Right lobe of liver (tissue), 6 donors: ENCODE measurements around the gene SCAMP3. TPM values are rescaled to one million over a fixed set of nuclear protein-coding genes. Genes with fewer than 3 reads are reported as not detected.
A peak's percentile ranks its signal among the peaks of the same experiment; 100 is the strongest.

Experiments
- ATAC-seq, 4 donors: fragments of 200-7000 bp; cut with Tn5 transposase; one replicate each; pipeline ENCODE4 v1.9.1; 2020; ENCODE audit warnings: mild to moderate bottlenecking in 4 of 4, moderate library complexity in 4 of 4
- DNase-seq, 3 donors: peaks; one replicate each; pipeline ENCODE4 v3.0.0-alpha.2; 2020
- H3K27ac ChIP-seq, 3 donors: fragments of 200-600 bp; one replicate each; pipeline ENCODE4 v1.8.0; 2022
- H3K27me3 ChIP-seq, 2 donors: fragments of 200-600 bp; one replicate each; pipeline ENCODE4 v1.8.0; 2022
- H3K36me3 ChIP-seq, 4 donors: fragments of 200-600 bp; sonication (generic) in 1 of 4; one replicate each; pipeline versions ENCODE4 v1.5.1 to v1.8.0; 2017 to 2022; ENCODE audit warnings: control low read depth in 1 of 4
- H3K4me1 ChIP-seq, 4 donors: fragments of 200-600 bp; sonication (generic) in 1 of 4; one replicate each; pipeline versions ENCODE4 v1.5.1 to v1.8.0; 2017 to 2022; ENCODE audit warnings: control low read depth in 1 of 4
- H3K4me3 ChIP-seq, 3 donors: fragments of 200-600 bp; one replicate each; pipeline ENCODE4 v1.8.0; 2022
- H3K9me3 ChIP-seq, 4 donors: fragments of 200-600 bp; sonication (generic) in 1 of 4; one replicate each; pipeline versions ENCODE4 v1.5.1 to v1.8.0; 2017 to 2022; ENCODE audit warnings: control low read depth in 1 of 4
- POLR2A ChIP-seq: fragments of 450-650 bp; IDR thresholded peaks from one replicate; pipeline ENCODE4 v1.6.1; 2017; ENCODE audit warnings: antibody characterized with exemption, mild to moderate bottlenecking
- WGBS: methylation state at CpG from one replicate; pipeline ENCODE4 v1.1.6; 2018; ENCODE audit warnings: low coverage, low lambda C conversion rate; ENCODE audit not compliant: insufficient coverage; ENCODE audit errors: missing lambda C conversion rate; 5-methylcytosine and 5-hydroxymethylcytosine counted together
- intact Hi-C, 2 donors: fragments of 100-400 bp; cut with DNase I; formaldehyde crosslinking; loops; one replicate each; pipeline versions ENCODE4 v1.11.2 to v1.14.1; 2022
- total RNA-seq, 6 experiments: library from RNA; depleted of rRNA in 2 of 6; stranded (reverse); fragments of >200 nt in 2 of 6; fragmentation: NEBNext Ultra II Directional in 3 of 6; extraction: Animal tissue kit (Norgen Biotek cat#: 25700) in 3 of 6; gene quantifications; one replicate each; pipeline versions ENCODE4 v1.1.0 to v1.2.4, GENCODE V29; 2016 to 2023
- TF ChIP-seq, protein P1 (sequence below), 4 donors: fragments of 200-600 bp in 3 of 4; fragments of 450-650 bp in 1 of 4; IDR thresholded peaks; one replicate each; pipeline versions ENCODE4 v1.5.1 to v1.8.0; 2016 to 2022; ENCODE audit warnings: antibody characterized with exemption in 4 of 4, mild to moderate bottlenecking in 2 of 4
- donor health status: DM: no; HTN: yes; CAD: no.
- donor health status: DM: no; HTN: no; CAD: no.
- donor health status: DM: no; HTN: no; CAD: no.
- donor health status: DM: no; HTN: yes; CAD: no.
- donor health status: DM: no; HTN: yes; CAD: no.

Gene SCAMP3
- total RNA-seq, 6 experiments from 2014 or later, result 27.9 to 63.4 (median 29.2) TPM

DNA sequence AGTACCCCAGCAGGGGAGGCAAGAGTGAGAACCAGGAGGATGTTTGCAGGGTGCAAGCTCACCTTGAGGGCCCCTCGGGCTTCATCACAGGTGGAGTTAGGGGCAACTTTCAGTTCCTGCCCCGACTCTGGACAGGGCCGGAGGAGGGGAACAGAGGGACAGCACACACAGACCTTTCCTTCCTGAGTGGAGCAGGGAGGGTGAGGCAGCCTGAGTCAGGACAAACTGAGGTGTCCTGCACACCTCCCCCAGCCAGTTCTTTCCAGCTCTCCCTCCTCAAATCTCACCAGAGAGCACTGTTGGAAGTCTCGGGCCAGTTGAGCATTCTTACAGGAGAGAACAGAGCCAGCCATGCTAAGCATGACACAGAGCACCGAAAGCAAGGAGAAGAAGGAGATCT, 8.4 kb downstream of the SCAMP3 start:
- TF ChIP-seq, protein P1, sequence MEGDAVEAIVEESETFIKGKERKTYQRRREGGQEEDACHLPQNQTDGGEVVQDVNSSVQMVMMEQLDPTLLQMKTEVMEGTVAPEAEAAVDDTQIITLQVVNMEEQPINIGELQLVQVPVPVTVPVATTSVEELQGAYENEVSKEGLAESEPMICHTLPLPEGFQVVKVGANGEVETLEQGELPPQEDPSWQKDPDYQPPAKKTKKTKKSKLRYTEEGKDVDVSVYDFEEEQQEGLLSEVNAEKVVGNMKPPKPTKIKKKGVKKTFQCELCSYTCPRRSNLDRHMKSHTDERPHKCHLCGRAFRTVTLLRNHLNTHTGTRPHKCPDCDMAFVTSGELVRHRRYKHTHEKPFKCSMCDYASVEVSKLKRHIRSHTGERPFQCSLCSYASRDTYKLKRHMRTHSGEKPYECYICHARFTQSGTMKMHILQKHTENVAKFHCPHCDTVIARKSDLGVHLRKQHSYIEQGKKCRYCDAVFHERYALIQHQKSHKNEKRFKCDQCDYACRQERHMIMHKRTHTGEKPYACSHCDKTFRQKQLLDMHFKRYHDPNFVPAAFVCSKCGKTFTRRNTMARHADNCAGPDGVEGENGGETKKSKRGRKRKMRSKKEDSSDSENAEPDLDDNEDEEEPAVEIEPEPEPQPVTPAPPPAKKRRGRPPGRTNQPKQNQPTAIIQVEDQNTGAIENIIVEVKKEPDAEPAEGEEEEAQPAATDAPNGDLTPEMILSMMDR (IDR thresholded peaks at IDR 0.05), result no peak
- TF ChIP-seq POLR2A, result no peak
- WGBS, result 50% methylated on average over 1 of the region's 5 CpGs
- no peak for DNase-seq
- Histone ChIP-seq H3K9me3 (no peaks in the 10 kb centered on the region), H3K36me3 (peaks cover 0 to 13% (median 0%) of the 10 kb centered on the region in 4 donors), H3K27ac (no peak overlapping the region), H3K4me1 (peaks cover 0 to 16% (median 0%) of the 10 kb centered on the region in 4 donors), H3K27me3 (no peaks in the 10 kb centered on the region), H3K4me3 (no peak overlapping the region)
- ATAC-seq, result no peak
- intact Hi-C loops, result loop anchor here in 1 of 2 donors (5.0 kb wide), 1 partner anchor 74 kb away; no protein-coding TSS in a partner anchor

DNA sequence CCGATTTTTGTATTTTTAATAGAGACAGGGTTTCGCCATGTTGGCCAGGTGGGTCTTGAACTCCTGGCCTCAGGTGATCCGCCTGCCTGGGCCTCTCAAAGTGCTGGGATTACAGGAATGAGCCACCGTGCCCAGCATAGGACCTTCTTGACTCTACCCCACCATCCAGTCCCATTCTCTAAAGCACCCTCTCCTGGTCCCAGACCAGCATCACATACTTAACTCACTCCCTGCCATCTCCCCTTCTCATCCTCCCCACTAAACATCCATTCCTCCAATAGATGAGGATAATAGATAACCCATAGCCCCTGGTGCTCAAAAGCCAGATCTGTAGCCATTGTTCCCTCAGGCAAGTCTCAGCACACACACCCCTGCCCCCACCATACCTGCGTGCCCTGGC, 9.0 kb downstream of the SCAMP3 start:
- H3K4me1 ChIP-seq, result peaks cover 0 to 16% (median 0%) of the 10 kb centered on the region in 4 donors
- intact Hi-C loops, result loop anchor here in 1 of 2 donors (5.0 kb wide), 1 partner anchor 74 kb away; no protein-coding TSS in a partner anchor
- TF ChIP-seq, protein P1 (IDR thresholded peaks at IDR 0.05), result no peak
- TF ChIP-seq POLR2A, result no peak
- H3K4me3 ChIP-seq, result no peak overlapping the region
- peaks cover 0 to 7% (median 0%) of the 10 kb centered on the region in 4 donors for H3K36me3 ChIP-seq
- H3K27me3 ChIP-seq, result no peaks in the 10 kb centered on the region
- no peak for DNase-seq
- 65% methylated on average over 2 of the region's 5 CpGs for WGBS
- ATAC-seq, result no peak
- no peak overlapping the region for H3K27ac ChIP-seq
- H3K9me3 ChIP-seq, result no peaks in the 10 kb centered on the region

DNA sequence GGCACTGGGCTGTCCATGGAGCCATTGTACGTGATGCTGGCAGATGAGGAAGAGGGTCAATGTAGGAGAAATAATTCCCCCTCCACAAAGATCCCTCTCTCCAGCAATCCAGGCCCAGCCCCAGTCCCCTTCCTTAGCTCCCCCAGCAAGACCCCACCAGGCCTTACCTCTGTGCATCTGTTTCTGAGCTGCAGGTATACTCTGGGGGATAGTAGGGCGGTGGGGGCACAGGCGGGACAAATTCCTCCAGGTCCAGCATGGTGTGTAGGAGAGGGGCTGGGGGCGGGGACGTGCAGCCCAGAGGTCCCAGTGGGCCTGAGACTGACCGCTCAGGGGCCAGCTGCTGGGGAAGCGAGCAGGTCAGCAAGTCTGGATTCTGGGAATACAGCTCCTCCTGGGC, 10.6 kb downstream of the SCAMP3 start:
- Histone ChIP-seq H3K4me3 (no peak overlapping the region), H3K36me3 (no peaks in the 10 kb centered on the region), H3K9me3 (no peaks in the 10 kb centered on the region), H3K27me3 (no peaks in the 10 kb centered on the region), H3K4me1 (peaks cover 0 to 16% (median 0%) of the 10 kb centered on the region in 4 donors), H3K27ac (no peak overlapping the region)
- 50% methylated on average over 1 of the region's 7 CpGs for WGBS
- ATAC-seq (no peak), DNase-seq (no peak)
- TF ChIP-seq, protein P1 (IDR thresholded peaks at IDR 0.05), result no peak
- no peak for TF ChIP-seq POLR2A
- intact Hi-C loops, result loop anchor here in 1 of 2 donors (5.0 kb wide), 1 partner anchor 76 kb away; no protein-coding TSS in a partner anchor

DNA sequence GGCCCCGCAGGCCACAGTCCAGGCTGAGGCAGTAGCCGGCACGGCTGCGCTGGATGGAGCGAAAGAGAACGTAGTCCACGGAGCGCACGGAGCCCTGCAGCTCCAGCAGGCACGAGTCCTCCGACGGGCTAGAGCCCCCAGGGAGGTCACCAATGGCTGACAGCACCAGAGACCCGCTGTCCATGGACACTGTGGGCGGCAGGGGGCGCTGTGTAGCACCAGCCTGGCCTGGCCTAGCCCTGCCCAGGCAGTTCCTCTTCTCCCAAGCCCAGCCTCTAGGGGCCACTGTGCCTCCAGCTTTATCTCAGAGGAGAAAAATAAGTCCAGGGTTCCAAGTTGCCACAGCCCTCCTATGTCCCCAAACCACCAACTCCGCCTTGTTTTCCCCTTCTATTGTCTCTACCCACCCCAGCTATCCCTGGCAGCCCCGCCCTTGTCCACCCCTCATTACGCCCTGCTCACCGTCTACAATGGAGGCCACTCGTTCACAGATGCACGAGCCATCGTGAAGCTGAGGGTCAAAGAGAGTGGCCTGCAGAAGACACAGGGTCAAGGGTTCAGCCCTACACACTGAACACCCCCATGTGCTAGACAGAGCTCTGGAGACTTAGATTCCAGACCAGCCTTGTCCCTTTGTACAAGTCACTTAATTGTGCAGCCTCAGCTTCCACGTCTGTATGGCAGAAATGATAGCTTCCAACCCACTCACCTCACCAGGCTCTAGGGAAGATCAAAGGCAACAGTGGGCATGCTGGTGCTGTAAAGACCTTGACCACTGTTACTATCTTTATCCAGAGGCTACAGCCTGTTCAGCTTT, 11.3 kb downstream of the SCAMP3 start:
- no peaks in the 10 kb centered on the region for H3K27me3 ChIP-seq
- H3K9me3 ChIP-seq, result no peaks in the 10 kb centered on the region
- peaks cover 0 to 16% (median 0%) of the 10 kb centered on the region in 4 donors for H3K4me1 ChIP-seq
- no peaks in the 10 kb centered on the region for H3K36me3 ChIP-seq
- DNase-seq (peak; percentile 93 to 94 (median 94)), ATAC-seq (peak; percentile 83 to 92 (median 87))
- H3K4me3 ChIP-seq, result peak overlapping the region in 1 of 3 donors; percentile 23
- peak overlapping the region in 1 of 3 donors; percentile 47 for H3K27ac ChIP-seq
- intact Hi-C loops, result loop anchor here in 1 of 2 donors (5.0 kb wide), 1 partner anchor 76 kb away; no protein-coding TSS in a partner anchor
- no peak for TF ChIP-seq POLR2A
- TF ChIP-seq, protein P1 (IDR thresholded peaks at IDR 0.05), result peak; percentile 99 to 100 (median 100)
- 28% methylated on average over 7 of the region's 23 CpGs for WGBS
